ENCODE results near the gene SNAP25.

SNAP25 gene

DNA sequence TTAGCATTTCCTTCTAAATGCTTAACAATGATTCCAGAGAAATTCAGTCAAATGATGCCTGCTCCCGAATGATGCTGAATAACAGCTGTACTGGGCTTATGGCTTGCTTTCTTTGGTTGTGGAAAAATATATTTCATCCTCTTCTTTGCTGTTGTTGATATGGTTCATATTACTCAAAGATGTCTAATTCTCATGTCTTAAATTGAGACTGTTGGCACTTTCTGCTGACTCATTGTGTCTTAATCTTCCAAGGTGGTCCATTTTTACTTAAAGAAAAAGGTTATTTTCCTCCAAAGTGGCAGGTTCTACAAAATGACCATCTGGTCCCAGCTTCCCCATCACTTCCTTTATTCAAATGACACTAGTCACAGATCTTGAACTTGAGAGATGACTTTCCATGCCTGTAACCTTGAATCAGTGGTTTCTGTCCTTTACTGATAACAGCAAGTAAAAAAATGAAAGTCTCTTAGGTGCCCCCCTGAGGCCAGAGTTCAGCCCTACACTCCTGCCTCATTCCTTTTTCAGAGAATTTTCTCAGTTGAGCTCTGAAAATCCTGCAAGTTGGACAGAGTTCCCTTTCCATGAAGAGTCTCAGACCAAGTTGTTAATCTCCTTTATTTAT lies 6.9 kb downstream of the SNAP25 start:
- ChIA-PET POLR2A (ENCODE audit: low non-redundant PET) (no interaction called here), CTCF (interaction anchor here (0.5 to 1.1 kb wide), 5 partner anchors 87 to 440 kb away, joined by 3 to 5 read pairs (median 3); no protein-coding TSS in a partner anchor)
- TF ChIP-seq, protein P1, sequence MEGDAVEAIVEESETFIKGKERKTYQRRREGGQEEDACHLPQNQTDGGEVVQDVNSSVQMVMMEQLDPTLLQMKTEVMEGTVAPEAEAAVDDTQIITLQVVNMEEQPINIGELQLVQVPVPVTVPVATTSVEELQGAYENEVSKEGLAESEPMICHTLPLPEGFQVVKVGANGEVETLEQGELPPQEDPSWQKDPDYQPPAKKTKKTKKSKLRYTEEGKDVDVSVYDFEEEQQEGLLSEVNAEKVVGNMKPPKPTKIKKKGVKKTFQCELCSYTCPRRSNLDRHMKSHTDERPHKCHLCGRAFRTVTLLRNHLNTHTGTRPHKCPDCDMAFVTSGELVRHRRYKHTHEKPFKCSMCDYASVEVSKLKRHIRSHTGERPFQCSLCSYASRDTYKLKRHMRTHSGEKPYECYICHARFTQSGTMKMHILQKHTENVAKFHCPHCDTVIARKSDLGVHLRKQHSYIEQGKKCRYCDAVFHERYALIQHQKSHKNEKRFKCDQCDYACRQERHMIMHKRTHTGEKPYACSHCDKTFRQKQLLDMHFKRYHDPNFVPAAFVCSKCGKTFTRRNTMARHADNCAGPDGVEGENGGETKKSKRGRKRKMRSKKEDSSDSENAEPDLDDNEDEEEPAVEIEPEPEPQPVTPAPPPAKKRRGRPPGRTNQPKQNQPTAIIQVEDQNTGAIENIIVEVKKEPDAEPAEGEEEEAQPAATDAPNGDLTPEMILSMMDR (conservative IDR thresholded peaks at IDR 0.05; ENCODE audit: low read depth): peak; percentile 11; the same call in 1 of the 2 replicates
- no peak for DNase-seq (ENCODE audit: low spot score)
- H3K27ac ChIP-seq: no peak overlapping the region

DNA sequence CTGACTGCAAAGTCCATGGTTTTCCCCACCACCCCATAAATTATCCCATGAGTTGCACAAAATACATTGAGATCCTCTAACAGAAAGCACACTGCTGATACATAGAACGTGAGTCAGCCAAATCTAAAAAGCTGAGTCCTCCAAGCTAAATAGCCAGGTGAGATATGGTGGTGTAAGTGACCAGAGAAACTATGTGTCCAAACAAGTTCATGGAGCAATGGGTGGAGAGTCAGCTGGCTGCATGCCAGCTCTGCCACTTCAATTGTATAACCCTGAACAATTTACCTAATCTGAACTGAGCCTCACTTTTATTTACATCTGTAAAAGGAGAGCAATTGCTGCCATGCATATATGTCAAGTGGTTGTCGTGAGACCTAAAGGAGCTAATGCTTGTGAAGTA lies 9.7 kb downstream of the SNAP25 start:
- CTCF ChIA-PET: no interaction called here
- POLR2A ChIA-PET (ENCODE audit: low non-redundant PET): no interaction called here
- no peak overlapping the region for H3K27ac ChIP-seq
- TF ChIP-seq, protein P1 (conservative IDR thresholded peaks at IDR 0.05; ENCODE audit: low read depth): no peak
- DNase-seq (ENCODE audit: low spot score): peak; percentile 29

DNA sequence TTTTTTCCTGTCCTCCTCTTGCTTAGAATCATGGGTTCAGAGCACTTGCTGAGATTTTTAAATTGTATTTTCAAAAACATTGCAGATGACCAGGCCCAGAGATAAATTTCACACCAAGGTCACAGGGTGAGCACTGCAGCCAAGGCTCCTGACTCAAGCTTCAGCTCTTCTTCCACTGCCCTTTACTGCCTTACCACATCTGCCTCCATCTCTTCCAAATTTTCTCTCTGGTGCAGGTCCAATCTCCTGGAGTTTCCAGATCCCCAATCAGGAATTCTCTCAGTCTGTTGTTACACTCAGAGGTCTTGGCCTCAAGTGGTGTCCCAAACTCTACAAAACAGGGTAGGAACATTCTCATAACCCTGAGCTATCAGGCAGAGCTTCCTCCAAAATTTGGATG lies 12.7 kb downstream of the SNAP25 start:
- ChIA-PET CTCF (no interaction called here), POLR2A (ENCODE audit: low non-redundant PET) (no interaction called here)
- no peak for DNase-seq (ENCODE audit: low spot score)
- TF ChIP-seq, protein P1 (conservative IDR thresholded peaks at IDR 0.05; ENCODE audit: low read depth): no peak
- H3K27ac ChIP-seq: no peak overlapping the region

DNA sequence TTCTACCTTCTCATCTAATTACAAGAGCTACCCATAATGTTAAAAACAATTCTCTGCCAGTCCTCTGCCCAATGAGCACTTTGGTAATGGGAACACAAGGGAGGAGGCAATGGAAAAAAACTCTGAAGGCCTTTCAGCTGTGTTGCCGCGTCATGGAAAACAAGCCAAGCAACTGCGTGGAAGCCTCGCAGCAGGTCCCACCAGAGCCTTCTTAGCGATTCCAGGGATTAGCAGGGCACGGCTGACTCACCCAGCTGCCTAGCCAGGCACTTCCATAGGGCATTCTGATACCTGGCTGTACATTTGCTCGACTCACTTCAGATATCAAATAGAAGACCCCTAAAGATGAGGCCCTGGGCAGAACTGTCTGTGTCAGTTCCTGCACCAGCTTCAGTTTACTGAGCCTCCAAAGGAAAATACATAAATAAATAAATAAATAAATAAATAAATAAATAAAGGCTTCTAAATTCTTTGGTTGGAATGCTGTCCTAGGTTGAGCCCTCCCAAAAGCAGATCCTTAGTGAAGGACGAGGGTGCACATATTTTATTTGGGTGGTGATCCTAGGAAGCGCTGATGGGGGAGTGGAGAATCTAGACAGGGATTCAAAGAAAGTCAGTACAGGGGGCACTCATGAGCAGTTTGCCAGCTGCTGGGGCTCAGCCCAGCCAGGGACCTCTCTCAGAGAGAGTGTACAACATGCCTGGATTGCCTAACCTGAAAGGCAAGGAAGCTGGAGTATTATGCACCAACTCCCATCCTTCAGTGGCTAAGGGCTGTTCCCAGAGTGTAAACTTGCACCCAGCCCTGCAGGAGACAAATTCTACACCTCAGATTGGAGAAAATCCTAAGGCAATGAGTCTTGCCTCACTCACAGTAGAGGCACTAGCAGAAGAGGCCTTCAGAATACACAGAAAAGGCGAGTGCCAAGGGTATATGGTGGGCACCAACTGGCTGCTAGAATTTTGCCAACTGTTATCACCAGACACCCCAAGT lies 18.2 kb downstream of the SNAP25 start:
- ChIA-PET POLR2A (ENCODE audit: low non-redundant PET) (no interaction called here), CTCF (interaction anchor here (0.7 to 0.8 kb wide), 2 partner anchors 252 to 1013 kb away, joined by 3 to 5 read pairs; no protein-coding TSS in a partner anchor)
- TF ChIP-seq, protein P1 (conservative IDR thresholded peaks at IDR 0.05; ENCODE audit: low read depth): no peak
- no peak for DNase-seq (ENCODE audit: low spot score)
- no peak overlapping the region for H3K27ac ChIP-seq

DNA sequence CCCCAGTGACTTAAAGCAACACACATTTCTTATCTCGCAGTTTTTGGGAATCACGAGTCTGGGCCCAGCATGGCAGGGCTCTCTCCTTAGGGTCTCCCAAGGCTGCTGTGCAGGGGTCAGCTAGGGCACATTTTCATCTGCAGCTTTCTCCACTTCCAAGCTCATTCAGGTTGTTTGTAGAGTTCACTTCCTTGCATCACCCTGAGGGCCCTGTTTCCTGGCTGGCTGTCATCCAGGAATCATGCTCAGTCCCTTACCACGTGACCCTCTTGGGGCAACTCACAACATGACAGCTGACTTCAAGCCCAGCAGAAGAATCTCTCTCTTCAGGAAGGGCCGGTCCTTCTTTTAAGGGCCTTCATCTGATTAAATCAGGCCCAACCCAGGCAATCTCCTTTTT lies 21.3 kb downstream of the SNAP25 start:
- H3K27ac ChIP-seq: no peak overlapping the region
- ChIA-PET CTCF (no interaction called here), POLR2A (ENCODE audit: low non-redundant PET) (interaction anchor here (0.6 kb wide), 1 partner anchor 194 kb away, joined by 3 read pairs; the partner anchor contains the start of gene MKKS)
- peak; percentile 69 for DNase-seq (ENCODE audit: low spot score)
- TF ChIP-seq, protein P1 (conservative IDR thresholded peaks at IDR 0.05; ENCODE audit: low read depth): no peak

DNA sequence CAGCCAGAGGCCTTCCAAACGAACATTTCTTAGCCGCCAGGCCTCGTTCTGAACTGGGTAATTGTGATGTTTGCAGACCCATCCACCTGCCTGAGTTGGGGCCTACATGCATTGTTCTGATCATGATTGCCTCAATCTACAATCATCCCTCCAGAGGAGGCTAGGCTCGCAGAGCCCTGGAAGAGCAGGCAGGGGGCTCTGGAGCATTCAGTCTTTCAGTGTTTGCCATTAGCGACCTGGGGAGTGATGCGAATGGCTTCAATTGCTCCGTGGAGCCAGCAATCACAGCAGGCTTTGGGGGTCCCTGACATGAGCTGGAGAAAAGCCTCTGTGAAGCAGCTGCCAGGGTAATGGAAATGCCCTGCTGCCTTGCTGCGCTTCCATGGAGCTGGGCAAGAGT lies 22.0 kb downstream of the SNAP25 start:
- POLR2A ChIA-PET (ENCODE audit: low non-redundant PET): no interaction called here
- no peak overlapping the region for H3K27ac ChIP-seq
- no peak for DNase-seq (ENCODE audit: low spot score)
- CTCF ChIA-PET: no interaction called here
- TF ChIP-seq, protein P1 (conservative IDR thresholded peaks at IDR 0.05; ENCODE audit: low read depth): no peak

Measured in RWPE1 (cell line).